Activated CD4-positive, alpha-beta T cell treated with anti-CD3 and anti-CD28 coated beads, Interleukin-2, Interleukin-6, amounts not matched to agents 100 ng/mL and 50 ng/mL, durations not matched to agents 16 hours and 8 hours (primary cell): Measurements from ENCODE around the gene SH3PXD2A.
"Not testable (repeated sequence)": the region's sequence is repeated elsewhere in the genome, so short reads cannot be mapped to it uniquely, and the experiment has no call there.

ENCODE experiments used
- DNase-seq: peaks from one replicate; pipeline ENCODE4 v3.0.0-alpha.2; 2020

SH3PXD2A gene

GRCh38 chr10:103637927-103638557, 217.3 kb downstream of the SH3PXD2A start:
- no peak for DNase-seq

DNA sequence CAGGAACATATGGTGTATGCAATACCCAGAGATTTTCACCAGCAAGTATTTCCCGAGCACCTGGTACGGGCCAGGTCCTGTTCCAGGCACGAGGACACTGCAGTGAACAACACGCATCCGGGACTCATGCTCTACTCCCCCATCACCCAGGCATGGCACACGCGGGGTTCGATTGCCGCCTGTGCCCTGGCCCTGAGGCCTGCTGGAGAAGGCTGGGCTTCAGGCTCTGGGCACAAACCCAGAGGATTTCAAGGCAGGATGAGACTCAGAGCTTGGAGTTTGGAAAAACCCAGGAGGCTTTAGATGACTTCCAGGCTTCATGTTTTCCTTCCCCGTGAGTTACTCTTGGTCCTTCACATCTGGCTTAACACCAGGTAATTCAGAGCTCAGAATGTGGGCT, 218.4 kb downstream of the SH3PXD2A start:
- DNase-seq = no peak

DNA sequence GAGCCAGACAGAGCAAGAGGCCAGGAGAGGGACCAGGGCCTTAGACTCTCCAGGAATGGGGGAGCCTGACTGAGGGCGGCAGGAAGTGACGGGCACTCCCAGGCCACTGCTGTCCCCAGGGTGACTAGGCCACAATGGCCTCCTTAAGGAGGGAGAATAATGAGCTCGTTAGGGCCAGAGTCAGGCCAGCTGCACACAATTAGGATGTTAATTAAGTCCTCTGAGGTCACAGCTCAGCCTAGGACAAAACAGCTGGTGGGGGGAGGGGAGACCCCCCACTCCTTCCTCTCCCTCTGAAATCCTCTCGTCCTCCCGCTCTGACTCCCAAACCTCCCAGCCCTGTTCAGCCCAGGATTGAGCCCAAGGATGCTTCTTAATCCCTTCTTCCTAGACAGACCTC, 218.9 kb downstream of the SH3PXD2A start:
- no peak for DNase-seq

DNA sequence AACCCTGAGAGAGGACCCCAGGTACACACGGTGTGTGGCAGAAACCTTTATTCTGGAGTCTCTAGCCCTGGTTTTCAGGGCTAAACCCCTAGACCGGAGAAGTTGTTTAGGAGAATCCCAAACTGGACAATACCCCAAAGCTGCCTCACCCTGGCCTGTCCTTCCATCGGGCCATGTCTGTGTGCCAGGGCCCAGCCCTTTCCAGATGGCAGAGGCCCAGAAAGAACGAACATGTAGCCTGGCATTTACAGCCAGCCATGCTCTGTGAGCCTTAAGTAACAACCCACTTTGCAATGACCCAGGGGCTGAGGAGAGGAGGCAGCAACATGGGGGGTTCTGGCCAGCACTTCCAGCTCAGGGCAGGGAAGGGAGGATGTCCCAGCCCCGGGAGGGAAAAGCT, 219.8 kb downstream of the SH3PXD2A start:
- DNase-seq = no peak

DNA sequence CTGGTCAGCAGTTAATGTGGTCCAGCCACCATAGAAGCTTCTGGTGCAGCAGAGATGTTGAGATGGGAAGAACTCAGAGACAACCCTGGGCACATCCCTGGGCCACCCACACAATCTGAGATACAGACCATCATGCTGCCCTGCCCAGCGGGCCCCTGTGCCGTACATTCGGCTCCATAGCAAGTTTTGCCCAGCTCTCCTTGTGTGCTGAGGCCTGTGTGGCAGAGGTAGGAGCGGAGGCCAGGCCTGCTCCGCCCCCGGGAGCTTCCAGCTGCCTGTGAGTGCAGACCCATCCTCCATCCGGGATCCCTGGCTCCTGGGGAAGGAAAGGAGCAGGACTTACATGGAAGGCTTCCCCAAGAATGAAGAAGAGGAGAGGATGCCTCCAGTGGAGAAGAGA, 221.5 kb downstream of the SH3PXD2A start:
- no peak for DNase-seq

DNA sequence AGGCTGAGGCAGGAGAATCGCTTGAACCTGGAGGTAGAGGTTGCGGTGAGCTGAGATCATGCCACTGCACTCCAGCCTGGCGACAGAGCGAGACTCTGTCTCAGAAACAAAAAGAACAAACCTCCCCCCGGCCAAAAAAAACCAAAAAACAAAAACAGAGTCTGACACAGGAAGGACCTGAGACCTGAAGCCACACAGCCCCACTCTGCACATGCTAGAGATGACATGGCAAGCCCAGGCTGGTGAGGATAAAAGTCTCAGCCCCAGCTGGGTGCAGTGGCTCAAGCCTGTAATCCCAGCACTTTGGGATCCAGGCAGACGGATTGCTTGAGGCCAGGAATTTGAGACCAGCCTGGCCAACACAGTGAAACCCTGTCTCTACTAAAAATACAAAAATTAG, 222.5 kb downstream of the SH3PXD2A start:
- DNase-seq = not testable (repeated sequence)

- no peak for DNase-seq
Measured at GRCh38 chr10:103632247-103632642, 223.1 kb downstream of the SH3PXD2A start.

DNA sequence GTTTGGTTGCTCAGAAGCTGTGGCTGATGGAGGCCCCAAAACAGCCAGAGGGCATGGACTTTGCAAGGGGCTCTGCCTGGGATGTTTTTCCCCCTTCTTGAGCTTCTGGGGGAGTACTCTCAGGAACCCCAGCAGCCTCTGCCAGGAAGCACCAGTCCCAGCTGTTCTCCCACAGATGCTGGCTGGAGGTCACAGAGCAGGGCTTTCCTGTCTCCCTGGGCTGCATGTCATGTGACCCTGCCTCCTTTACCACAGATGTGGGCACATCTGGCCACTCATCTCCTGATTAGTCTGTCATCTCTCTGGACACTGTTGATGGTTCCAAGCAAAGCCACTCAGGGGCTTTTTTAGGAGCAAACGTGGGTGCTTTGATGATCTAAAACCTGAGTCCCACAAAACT, 225.2 kb downstream of the SH3PXD2A start:
- DNase-seq = no peak

GRCh38 chr10:103629581-103629980, 225.8 kb downstream of the SH3PXD2A start:
- no peak for DNase-seq

- no peak for DNase-seq
Measured at GRCh38 chr10:103627893-103628292, 227.5 kb downstream of the SH3PXD2A start.

GRCh38 chr10:103627111-103627892, 228.1 kb downstream of the SH3PXD2A start:
- DNase-seq = no peak

GRCh38 chr10:103626178-103626577, 229.2 kb downstream of the SH3PXD2A start:
- no peak for DNase-seq

DNA sequence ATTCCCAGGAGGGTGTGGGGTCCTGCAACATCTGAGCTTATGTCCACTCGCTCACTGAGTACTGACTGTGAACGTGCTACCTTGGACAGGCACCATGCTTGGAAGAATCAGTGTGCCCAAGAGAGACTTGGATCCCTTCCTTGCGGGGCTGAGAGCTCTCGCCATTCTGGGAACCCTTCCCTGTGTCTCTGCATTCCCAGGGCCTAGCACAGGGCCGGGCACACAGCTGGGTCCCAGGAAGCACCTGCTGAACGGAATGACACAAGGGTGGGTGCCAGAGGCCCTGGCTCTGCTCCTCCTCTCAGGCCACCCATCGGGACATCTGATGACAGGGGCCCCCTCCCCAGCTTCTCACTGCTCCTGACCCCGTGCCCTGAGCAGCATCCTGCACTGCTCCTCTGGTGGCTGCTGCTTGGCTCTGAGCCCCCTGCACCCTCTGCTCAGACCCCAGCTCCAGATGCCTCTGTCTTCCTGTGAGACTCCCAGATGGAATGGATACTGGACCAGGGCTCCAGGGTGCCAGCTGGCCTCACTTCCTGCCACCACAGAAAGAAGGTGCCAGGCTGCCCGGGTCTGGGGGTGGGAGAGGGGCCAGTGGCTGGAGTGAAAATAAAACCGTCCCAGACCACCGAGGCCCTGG, 232.3 kb downstream of the SH3PXD2A start:
- DNase-seq = no peak

GRCh38 chr10:103622286-103622685, 233.1 kb downstream of the SH3PXD2A start:
- DNase-seq = no peak

- no peak for DNase-seq
Measured at GRCh38 chr10:103621783-103622125, 233.6 kb downstream of the SH3PXD2A start.

GRCh38 chr10:103620891-103621782, 234.2 kb downstream of the SH3PXD2A start:
- DNase-seq = no peak

- DNase-seq = no peak
Measured at GRCh38 chr10:103620352-103620740, 235.0 kb downstream of the SH3PXD2A start.

DNA sequence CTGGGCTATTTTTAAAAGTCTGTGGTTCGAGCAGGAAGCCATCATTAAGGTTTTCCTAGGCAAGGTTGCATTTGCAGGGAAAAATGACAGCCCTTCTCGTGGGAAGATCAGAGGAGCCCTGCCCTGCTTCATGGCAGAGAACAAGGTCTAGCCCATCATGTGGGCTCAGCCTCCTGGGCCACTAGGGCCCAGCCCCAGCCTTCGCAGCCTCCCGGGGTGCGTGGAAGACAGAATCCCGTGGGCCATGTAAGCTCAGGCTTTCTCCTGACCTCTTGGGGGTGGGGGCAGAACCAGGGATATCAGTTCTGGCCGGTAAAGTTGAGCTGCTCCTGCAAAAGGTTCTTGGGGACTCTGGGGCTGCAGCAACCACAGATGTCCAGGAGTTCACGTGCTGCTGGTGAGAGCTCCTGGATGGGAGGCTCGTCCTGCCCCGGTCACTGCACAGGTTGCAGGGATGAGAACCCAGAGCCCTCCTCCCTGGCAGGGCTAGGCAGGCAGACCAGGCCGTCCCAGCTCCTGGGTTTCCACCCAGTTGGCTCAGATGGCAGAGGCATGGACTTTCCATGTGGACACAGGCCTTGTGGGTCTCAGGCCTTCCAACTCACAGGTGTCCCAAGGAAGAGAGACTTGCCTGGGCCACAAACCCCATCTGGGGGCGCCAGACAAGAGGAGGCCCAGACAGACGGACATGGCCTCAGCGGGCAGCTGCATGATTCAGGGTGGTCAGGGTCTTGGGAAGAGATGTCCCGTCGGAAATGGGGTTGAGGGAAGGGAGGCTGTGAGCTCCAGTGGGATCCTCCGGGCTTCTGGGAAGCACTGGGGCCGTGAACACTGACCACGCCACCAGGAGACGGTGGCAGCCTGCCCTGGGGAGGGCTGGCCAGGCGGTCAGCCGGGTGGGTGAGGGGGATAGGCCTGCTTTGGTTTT, 235.7 kb downstream of the SH3PXD2A start:
- no peak for DNase-seq

- no peak for DNase-seq
Measured at GRCh38 chr10:103618575-103619423, 236.6 kb downstream of the SH3PXD2A start.

DNA sequence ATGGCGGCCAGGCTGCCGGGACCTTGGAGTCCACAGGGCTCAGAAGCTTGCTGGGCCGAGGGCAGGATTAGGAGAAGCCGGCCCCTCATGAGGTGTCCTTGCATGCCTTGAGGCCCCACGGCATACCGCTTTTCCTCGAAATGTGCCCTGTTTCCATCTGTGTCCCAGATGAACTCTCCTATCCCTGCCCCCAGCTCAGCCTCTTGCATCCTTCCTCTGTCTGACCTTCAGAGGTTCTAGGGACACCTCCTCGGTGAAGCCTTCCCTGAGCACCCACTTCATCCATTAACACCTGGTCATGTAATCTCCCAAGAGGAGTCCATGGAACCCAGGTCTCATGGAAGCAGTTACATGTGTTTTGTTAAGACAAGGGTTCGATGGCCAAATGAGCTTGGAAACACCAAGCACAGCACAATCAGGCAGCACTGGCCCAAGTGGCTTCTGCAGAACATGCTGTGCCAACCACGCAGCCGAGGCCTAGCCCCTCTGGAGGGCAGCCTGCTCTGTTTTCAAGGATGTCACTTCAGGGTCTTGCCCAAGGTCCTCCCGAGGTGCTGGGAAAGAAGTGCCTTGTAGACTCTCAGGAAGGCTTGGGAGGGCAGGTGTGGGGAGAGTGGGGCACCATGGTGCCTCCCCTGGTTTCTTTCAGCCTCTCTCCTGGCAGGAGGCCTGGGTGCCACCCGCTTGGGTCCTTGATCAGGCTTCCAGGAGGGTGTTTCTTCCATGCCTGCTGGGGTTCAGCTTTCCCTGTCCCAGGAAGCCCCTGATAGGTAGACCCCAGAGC, 237.6 kb downstream of the SH3PXD2A start:
- no peak for DNase-seq
